Endothelial cell of hepatic sinusoid (primary cell): ENCODE data around the gene DAB2IP.

Experiments used
- in situ Hi-C: cut with HindIII; loops from 2 replicates; pipeline ENCODE4 v1.10.0; 2017; ENCODE audit warnings: low sequenced_read_pairs

DAB2IP gene

DNA sequence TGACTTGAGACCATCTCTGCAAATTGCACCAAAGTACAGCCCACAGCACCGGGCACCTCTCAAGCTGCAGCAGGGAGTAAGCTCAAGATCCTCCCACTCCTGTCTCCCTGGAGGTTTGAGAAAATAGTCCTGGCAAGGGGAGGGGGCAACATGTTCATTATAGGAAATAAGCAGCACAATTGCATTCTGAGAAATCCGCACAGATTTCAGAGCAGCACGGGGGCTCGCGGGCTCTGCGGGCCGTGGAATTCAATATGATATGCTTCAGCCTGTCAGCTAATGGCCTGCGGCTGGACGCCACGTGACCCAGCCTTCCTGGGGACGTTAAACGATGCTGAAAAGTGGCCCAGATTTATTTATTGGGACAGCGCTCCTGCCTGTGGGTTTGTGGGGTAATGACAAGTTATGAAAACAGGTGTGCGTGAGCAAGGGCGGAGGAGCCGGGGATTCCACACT, 156.4 kb downstream of the DAB2IP start:
- in situ Hi-C loops = no loop called here

DNA sequence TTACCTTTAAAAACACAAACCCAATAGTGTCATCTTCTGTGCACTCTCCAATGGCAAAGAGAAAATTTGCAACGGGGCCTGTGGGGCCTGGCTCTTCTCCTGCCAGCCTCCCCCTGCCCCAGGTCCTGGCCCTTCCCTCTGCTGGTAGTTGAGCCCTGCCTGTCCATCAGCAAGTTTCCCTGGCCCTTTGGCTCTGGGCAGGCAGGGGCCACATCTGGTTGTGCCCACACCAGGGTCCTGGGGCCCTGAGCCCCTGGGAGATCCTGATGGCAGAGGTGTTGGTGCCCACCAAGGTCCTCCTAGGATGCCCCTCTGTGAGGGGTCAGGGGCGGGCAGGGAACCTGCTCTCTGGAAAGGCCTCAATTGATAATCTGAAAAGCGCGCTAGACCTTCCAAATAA, 157.3 kb downstream of the DAB2IP start:
- in situ Hi-C loops = no loop called here

DNA sequence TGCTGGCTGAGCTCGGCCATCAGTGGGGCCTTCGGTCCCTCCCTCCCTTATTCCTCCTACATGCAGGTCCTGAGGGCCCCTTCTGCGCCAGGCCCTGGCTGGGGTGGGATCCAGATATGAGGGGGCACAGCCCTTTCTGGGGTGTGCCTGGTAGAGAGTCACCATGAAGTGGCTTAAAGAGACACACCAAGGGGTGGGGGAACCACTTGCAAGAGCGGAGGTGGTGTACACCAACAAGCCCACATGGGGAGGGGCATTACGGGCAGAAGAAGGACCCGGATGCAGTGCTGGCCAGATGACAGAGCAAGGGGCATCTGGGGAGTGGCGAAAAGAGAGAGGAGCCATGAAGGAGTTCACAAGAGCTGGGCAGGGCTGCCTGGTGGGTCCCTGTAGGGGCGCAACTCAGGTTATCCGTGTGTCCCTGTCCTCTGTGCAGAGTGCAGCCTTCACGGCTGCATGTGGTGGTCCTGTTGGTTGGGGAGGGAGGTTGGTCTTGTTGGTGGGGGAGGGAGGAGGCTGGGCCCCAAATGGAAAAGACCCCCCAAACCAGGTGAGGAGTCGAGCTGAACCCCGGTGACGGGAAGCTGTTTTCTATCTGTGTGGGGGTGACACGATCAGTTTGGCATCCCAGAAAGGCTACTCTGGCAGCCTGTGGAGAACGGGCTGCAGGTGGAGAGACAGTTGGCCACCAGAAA, 158.1 kb downstream of the DAB2IP start:
- in situ Hi-C loops = no loop called here

DNA sequence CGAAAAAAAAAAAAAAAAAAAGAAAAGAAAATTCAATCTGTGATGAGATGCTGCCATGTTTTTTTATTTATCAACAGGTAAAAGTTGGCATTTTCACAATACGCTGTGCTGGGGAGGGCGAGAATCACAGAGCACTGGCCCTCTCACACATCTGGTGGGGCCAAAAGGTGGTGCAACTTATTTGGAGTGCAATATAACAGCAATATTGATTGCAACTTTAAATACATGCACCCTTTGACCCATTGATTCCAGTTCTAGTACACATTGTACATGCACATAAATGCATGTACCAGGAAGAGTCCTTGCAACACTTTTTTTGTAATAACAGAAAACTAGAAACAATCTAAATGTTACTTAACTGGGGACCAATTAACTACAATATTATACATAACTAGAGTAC, 159.1 kb downstream of the DAB2IP start:
- in situ Hi-C loops = no loop called here

DNA sequence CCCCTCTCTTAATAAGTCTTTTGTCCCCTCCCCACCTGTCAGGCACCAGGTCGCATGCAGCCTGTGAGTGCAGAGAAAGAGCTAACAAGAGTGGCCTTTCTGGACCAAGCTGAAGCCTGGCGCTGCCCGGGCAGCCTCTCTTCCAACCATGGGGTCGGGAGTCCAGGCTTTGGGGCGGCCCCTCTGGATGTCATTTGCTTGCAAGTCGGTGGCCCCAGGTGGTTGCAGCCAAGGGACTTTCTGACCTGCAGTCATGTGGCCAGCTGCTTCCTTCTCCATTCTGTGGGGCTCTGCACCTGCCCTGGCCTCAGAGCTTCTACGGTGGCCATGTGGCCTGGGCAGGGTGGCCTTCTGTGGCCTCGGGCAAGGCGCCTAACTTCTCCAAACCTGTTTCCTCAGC, 159.7 kb downstream of the DAB2IP start:
- in situ Hi-C loops = no loop called here

DNA sequence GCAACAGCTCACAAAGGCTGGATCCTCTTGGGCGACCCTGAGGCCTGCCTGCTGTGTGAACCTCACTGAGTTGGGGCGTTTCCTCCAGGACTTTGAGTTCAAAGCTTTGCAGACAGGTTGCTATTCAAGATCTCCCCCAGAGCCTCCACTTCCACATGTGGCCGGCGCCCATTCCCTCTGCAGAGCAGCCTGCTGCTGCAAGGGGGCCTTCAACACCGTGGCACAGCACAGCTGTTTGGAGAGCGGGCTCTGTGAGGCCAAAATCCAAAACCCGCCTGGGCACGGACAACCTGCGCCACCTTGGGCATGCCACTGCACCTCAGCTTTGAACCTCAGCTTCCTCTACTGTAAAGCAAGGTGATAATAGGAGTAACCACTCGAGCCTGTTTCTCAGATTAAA, 160.3 kb downstream of the DAB2IP start:
- in situ Hi-C loops = no loop called here

DNA sequence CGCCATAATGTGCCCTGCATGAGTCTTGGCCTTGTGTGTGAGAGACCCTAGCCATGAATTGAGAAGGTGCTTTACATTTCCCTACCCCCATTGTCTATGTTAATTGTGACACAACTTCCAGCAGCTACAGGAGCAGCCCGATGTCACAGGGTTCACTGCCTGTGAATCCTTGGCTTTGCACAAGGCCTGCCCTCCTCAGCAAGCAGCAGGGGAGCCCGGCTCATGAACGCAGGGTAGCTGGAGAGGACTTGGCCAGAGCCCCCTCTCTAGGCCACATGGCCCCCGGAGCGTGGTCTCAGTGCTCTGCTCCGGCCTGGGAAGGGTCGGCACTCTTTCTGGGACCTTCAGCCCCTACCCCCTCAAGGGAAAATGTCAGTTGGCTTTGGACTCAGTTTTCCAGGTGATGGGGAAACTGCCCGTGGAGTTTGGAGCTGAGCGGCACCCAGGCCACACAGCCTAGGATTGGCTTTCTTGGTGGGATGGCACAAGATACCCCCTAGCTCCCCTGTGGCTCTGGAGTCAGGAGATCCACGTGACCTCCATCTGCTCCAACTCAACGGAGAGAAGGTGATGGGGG, 160.8 kb downstream of the DAB2IP start:
- in situ Hi-C loops = no loop called here

DNA sequence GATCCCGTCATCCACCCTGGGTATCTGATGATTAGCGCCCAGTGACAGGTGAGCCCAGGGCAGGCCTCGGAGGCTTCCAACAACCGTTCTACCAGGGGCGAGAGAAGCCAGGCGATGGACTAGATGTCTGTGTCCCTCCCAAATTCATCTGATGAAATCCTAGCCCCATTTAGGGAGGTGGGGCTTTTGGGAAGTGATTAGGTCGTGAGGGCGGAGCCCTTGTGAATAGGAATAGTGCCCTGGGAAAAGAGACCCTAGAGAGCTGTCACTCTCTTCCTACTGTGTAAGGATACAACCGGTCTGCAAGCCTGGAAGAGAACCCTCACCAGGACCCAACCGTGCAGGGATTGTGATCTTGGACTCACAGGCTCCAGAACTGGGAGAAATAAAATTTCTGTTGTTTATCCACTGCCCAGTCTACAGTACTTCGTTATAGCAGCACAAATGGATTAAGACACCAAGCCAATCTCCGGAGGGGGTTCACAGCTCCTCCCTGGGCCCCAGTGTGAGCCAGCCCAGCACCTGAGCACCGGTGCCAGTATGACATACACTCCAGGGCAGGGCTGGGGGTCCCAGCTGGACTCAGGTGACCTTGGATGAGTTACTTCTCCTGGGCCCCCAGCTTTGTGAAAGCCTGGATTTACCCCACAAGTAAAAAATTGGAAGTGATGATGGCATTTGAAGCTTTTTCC, 162.2 kb downstream of the DAB2IP start:
- in situ Hi-C loops = no loop called here

DNA sequence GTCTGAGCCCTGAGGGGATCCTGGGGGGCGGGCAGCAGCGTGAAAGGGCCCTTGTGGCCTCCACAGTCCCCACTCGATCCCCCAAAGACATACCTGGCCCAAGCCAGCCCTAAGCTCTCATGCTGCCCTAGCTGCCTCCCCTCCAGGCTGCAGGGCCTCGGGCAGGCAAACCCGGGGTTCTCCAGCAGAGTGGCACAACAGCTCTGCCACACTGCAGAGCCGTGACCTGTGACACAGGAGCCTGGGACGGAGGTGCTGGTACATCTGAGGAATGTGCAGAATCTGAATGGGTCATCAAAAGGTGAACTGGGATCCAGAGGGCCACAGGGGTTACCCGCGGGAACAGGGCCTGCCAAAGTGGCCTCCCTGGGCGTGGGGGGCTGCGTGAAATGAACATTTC, 163.2 kb downstream of the DAB2IP start:
- in situ Hi-C loops = no loop called here

DNA sequence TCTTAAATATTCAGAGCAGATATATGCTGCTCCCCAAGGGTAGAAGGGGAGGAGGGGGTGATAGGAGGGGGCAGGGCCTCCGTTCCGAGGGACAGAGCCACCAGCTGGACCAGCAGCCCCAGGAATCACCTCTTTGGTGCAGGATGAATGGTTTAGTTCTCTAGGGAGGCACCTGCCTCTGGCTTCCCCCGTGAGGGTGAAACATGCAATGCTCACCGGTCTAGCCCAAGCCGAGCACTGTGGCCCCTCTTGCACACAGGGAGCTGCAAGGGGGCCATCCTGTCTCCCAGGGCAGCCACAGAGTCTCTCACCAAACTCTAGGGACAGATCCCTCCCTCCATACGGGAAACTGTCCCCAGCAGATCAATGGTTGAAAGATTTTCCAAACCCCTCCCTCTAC, 163.7 kb downstream of the DAB2IP start:
- in situ Hi-C loops = no loop called here

DNA sequence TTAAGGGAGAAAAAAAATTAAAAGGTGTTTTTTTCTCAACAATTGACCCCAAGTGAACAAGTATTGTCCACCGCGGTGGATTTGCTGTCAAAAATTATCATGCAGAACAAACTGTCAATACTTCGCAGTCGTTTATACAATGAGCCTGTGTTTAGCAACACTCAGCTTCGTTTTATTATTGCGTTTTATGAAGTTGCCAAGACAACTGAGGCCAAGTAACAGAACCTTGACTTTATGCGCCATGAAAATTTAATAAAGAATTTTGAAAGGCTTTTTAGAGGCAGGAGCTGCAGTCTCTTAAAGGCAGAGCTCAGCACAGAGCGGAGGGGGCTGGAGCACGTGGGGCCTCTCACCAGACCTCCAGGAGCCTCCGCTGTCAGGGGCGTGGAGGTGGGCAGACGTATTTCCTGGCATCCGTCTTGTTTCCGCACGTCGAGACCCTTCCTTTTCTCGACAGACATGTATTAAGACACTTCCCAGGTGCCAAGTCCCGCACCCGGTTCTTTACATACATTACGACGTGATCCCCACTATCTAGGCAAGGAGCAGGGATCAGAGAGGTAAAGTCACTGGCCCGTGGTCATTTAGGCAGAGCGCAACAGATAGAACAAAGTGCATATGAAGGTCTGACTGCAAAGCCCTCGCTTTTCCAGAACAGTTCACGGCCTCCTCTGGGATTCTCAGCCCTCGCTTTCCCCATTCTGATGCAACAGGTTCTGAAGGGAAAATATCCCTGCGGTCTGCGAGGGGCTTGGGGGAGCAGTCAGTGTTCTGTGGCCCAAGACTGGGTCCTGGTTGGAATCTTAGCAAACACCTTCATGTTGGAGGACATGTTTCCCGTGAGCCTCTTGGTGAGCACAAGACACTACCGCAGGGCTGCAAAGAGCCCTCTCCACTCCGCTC, 164.4 kb downstream of the DAB2IP start:
- in situ Hi-C loops = no loop called here

DNA sequence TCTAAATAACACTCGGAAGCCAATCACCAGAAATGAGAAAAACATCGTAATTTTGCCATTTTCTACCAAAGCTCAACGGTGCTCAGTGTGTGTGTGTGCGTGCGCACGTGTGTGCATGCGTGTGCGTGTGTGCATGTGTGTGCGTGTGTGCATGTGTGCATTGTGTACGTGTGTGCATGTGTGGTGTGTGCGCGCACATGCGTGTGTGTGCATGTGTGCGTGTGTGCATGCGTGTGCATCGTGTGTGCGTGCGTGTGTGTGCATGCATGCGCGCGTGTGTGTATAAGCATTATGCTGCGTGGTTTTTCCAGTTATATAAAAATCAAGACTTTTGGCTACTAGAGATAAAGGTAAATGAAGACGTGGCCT, 165.0 kb downstream of the DAB2IP start:
- in situ Hi-C loops = no loop called here

DNA sequence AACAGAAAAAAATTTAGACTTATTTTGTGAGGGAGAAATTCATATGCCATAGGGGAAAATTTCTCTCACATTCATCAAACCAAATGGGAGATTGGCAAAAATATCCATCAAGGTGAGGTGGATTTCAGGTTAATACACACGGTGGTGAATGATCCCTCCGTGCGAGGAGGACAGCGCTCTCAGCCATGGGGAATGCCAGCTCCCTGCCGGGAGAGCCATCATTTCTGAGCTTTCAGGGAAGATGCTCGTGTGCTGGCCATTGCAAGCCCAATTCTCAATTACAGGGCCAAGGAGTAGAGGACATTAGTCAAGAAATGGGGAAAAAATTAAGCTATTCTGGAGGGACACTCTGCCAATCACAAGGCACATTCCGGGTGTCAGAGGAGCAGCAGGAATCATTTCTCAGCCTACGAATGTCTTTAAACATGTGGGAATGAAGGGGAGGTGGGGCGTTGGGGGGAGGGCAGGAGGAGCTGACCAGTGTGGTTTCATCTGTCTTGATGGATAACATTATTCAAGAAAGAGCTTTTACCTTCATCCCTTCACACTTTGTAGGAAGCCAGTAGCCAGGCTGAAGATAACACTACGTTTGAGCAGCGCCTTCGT, 165.5 kb downstream of the DAB2IP start:
- in situ Hi-C loops = no loop called here

DNA sequence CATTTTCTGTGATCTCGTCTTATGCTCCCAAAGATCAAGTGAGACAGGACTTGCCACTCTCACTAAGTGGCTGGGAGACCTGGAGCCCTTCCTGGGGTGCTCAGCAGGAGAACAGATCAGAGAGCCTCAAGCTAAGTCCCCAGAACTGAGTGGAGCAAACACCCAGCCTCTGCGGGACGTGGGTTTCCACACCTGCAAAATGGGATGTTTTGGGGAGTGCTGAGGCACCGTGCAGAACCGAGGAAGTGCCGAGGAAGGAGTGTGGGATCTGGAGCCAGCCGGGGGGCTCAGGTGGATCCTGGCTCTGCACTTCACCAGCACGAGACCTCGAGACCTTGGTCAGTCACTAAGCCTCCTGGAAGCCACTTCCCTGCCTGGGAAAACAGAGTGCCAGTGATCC, 166.0 kb downstream of the DAB2IP start:
- in situ Hi-C loops = no loop called here

DNA sequence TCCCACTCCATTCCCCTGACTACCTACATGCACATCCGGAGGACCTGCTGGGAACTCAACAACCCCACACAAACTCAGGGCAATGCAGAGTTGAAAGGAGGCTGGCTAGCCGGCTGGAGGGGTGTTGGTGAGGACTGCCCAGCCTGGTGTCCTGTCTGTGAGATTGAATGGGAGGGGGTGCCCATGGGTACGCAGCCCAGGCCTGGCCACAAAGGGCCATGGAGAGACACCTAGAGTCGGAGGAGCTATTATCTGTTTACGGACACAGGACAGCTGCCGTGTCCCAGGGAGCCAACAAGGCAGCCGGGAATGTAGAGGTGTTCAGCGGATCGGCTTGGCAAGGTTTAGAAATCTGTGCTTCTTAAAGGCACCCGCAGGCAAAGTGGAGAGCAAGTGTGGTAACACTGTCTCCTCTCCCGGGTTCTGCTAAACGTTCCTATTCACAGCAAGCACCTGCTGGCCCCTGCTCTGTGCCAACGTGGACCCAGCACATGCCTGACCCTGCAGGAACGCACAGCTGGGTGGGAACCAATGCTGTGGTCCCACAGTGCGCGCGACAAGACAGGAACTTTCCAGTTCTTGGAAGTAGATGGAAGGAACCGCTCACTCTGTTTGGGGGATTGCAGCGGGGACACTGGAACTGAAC, 166.7 kb downstream of the DAB2IP start:
- in situ Hi-C loops = no loop called here

DNA sequence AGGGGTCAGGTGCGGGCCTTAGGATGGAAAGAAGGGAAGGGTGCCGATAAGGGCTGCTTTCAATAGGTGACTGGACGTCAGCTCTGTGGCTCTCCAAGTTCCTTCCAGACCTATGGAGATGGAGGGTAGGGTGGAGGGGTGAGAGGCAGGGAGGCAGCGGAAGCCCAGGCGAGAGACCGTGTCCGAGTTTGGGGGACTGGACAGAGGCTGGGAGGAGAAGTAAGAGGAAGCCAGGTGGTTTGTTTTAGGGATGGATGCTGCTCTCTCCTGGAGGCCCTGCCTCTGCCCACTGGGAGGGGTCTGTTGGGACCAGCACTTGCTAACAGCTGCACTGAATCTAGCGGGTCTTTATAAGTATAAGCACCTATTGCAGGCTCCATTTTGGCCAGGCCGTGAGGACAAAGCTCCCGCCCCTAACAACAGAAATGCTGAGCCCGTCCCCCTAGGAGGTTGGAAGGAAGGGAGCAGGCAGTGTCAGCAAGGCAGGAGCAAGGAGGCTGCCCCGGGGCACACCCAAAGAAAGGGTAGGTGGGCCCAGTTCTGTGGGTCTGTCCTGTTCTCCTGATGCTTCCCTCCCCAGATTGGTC, 167.5 kb downstream of the DAB2IP start:
- in situ Hi-C loops = no loop called here

DNA sequence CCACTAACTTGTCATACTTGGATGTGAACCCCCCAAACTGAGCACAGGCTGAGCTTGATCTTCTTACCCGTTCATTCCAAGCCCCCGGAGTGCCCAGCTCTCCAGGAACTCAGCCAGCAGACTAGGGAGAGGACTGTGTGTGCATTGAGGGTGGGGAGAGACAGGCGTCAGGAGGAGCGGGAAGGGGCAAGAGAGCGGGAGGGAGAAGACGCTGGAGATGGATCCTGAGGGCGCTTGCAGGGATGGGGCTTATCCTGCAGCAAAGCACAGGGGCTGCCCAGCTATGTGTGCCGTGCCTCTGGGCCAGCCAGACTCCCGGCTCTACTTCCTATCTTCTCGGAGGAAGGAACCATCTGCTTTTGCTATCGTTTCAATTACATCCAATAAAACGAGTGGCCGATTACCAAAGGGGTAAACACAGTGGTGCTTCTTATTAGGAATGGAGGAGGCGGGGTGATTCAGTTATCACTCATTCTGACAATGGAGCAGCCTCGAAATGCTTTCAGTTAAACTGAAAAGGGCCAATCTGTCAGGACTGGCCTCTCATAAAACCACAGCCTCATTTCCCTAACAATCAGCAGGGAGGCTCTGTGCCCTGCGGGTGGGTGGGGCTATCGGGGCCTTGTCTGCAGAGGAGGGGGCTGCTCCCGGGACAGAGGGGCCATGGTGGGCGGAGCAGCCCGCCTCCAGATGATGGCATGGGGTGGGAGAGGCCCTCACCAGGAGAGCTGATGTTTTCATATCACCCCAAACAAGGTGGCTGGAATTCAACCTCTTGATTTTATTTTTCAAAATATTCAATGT, 168.2 kb downstream of the DAB2IP start:
- in situ Hi-C loops = no loop called here

DNA sequence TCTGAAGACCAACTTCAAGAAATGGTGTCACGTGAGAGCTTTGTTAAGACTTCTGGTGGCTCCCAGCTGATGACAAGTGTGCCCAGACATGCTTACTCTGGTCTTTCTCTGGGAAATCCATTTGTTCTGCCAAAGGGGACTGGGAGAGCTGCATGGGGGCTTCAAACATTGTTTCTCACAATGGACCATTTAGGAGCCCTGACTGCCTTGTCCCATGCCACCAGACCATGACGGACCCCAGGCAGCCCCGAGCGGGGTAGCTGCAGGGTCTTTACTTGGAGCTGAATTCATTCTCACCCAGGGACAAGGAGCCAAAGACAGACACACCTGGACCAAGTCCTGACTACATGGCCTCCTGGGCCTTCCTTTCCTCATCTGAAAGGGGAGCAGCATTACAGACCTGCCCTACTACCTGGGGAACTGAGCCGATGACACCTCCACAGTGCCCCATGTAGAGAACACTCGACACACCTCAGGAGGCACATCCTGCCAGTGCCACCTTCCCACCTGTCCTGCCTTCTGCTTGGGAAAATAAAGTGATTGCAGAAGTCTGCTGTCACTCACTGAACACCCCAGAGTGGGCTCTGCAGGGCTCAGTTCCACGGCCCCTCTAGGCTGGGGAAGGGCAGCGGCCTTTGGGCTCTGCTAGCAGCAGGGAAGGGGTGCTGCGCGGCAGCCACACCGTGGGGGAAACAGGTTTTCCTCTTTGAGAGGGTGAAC, 169.0 kb downstream of the DAB2IP start:
- in situ Hi-C loops = no loop called here

DNA sequence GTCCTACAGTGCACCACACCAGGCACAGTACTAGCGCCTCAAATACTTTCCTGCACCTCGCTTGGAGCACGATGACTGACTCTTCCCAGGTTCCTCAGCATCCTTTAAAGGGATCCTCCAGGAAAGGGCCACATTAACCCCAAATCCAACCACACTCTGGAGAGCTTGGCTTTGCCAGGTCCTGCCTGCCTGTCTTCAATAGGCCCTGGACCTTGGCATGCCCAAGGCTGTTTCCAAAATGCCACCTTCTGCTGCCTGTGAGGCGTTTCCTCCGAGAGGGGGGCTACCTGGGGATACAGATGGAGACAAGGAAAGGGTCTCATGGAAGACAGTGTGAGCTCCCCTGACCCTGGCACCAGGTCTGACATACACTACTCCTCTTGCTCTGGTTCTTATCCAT, 169.9 kb downstream of the DAB2IP start:
- in situ Hi-C loops = no loop called here
